ENCODE measurements around the gene GIMAP6.
"Not testable (repeated sequence)": the region's sequence is repeated elsewhere in the genome, so short reads cannot be mapped to it uniquely, and the experiment has no call there.

Gene GIMAP6

DNA sequence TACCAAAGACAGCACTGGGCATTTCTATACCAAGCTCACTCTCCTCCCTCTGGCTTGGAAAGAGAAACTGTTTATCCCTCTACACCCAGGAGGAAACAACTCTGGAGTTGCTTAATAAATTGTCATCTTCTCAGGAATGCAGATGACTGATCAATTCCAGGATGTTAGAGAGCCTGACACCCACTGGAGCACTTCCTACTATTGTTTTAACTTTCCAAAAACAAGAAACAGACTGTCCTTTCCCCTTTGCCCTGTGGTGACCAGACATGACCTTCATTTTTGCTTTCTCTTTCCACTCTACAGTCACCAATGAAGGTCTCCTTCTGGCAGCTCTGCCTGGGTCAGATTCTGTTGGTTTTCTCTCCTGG lies 45.4 kb downstream of the GIMAP6 start:
- DNase-seq (ENCODE audit: low read depth in 1 of 2, low spot score in 1 of 2), result no peak

DNA sequence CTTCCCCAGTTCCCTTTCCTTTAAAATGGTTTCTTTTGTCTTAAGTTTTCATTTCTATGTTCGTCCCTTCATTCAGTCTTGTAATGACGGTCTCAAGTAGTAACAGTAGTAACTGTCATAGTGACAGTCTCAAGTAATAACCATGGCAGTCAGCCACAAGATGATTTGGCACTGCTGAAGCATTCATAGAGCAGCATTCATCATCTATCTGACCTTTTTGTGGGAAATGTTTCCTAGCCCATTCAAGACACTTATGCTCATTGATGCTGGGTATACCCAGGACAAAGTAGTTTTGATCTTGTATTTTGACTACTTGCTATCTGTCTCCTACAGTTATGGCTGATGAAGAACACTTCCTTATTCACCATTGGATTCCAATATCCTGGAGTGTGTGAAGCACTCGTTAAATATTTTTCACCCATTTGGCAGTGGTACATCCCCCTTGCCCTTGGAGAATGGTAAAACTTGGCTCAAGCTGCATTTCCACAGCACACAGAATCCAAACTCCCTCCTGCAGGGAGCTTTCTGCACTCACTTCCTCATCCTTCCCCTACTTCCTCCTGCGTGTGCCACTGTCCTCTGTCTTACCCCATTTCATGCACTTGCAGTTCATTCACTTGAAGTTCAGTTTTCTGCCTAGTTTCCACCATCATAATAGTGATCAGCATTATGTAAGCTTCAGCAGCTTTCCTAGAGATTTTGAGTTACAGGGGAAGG lies 46.0 kb downstream of the GIMAP6 start:
- no peak for DNase-seq (ENCODE audit: low read depth in 1 of 2, low spot score in 1 of 2)

DNA sequence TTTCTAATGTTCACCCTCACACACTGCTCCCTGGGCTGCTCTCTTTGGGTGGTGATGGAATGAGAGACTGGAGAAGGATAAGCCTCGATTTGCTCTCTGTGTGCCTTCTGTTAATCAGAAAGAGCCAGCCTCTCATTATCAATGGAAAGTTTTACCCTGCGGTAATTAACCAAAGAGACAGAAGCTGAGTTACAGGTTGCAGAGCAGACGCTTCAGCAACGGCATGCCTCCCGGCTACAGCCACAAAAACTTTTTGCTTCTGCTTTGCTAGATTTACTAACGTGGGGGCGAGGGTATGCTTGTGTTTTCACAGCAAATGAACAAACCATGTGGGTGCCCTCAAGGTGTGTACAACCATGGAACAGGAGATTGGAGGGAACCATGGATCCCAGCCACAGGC lies 47.0 kb downstream of the GIMAP6 start:
- DNase-seq (ENCODE audit: low read depth in 1 of 2, low spot score in 1 of 2), result no peak

DNA sequence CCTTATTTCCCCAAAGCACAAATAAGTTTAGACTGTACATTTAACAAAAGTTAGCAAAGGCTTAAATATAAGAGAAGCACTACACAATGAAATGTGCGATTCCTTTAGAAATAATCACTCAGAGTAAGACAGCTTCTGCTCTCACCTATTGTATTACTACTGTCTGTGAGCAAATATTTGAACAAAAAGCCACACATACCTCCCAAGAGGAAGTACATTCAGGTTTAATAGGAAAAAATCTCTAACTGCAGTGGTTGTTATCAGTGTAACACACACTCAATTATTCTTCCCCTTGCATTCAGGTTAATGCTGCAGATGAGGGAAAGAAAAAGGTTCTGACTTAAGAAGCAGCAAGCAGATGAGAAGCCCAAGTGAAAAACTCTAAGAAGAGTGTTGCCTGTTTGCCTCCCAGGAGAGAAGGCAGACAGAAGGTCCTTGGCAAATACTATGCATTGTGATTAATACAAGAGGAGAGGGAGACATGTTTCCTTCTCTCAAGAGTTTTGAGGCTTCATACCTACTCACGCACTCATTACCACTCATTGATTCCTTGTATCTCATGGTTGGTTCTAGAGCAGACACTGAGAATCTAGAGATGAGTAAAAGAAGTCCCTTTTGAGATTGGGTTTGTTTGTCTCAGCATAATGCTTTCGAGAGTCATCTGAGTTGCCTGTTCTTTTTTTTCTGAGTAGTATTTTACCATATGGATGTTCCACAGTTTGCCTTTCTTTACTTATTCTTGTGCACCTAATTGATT lies 51.4 kb downstream of the GIMAP6 start:
- DNase-seq (ENCODE audit: low read depth in 1 of 2, low spot score in 1 of 2), result no peak

DNA sequence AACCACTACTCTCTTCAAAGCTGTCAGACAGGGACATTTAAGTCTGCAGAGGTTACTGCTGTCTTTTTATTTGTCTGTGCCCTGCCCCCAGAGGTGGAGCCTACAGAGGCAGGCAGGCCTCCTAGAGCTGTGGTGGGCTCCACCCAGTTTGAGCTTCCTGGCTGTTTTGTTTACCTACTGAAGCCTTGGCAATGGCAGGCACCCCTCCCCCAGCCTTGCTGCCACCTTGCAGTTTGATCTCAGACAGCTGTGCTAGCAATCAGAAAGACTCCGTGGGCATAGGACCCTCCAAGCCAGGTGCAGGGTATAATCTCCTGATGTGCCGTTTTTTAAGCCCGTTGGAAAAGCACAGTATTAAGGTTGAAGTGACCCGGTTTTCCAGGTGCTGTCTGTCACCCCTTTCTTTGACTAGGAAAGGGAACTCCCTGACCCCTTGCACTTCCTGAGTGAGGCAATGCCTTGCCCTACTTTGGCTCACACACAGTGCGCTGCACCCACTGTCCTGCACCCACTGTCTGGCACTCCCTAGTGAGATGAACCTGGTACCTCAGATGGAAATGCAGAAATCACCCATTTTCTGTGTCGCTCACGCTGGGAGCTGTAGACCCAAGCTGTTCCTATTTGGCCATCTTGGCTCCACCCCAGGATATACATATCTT lies 52.1 kb downstream of the GIMAP6 start:
- not testable (repeated sequence) for DNase-seq (ENCODE audit: low read depth in 1 of 2, low spot score in 1 of 2)

Data from activated T-helper 1 cell treated with anti-CD3 and anti-CD28 coated beads, Interleukin-2, amount 50 U/mL, for 16 hours (primary cell).